Measurements from ENCODE around the gene NRP2.

GRCh38 chr2:205776720-205777119 lies 94.4 kb downstream of the NRP2 start:
- no peak for TF ChIP-seq EZH2 (IDR thresholded peaks at IDR 0.05; ENCODE audit: low read length, unreplicated experiment)
- no peak for TF ChIP-seq CTCF (conservative IDR thresholded peaks at IDR 0.05; ENCODE audit: low read depth, low read length)
